GM18502 (cell line): Measurements from ENCODE around the gene GPR152.
"Not testable (repeated sequence)": the region's sequence is repeated elsewhere in the genome, so short reads cannot be mapped to it uniquely, and the experiment has no call there.

Experiments
- ATAC-seq: cut with Tn5 transposase; IDR thresholded peaks from one replicate; pipeline ENCODE4 v1.9.1; 2021; ENCODE audit warnings: mild to moderate bottlenecking; ENCODE audit not compliant: unreplicated experiment, poor library complexity

GPR152 gene

GRCh38 chr11:67489885-67490726, 37.6 kb upstream of the GPR152 start:
- no peak for ATAC-seq

DNA sequence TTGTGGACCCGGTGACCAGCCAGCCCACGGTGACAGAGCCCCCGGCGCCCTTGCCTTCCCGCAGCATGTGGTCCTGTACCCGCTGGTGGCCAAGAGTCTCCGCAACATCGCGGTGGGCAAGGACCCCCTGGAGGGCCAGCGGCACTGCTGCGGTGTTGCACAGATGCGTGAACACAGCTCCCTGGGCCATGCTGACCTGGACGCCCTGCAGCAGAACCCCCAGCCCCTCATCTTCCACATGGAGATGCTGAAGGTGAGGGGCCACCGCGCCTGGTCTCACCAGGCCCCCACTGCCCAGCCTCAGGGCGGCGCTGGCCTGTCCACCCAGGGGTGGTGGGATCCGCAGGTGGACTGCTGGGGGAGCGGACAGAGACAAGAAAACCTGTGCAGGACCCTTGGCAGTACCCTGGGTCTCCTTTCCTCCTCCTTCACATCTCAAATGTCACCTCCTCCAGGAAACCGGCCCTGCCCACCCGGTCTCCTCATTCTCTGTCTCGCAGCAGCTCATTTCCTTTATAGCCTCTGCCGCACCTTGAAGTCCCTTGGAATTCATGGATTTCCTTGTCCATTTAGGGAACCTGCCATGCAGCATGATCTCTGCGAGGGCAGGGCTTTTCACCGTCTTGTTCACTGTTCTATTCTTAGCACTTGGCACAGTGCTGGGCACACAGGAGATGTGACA, 36.8 kb upstream of the GPR152 start:
- no peak for ATAC-seq

DNA sequence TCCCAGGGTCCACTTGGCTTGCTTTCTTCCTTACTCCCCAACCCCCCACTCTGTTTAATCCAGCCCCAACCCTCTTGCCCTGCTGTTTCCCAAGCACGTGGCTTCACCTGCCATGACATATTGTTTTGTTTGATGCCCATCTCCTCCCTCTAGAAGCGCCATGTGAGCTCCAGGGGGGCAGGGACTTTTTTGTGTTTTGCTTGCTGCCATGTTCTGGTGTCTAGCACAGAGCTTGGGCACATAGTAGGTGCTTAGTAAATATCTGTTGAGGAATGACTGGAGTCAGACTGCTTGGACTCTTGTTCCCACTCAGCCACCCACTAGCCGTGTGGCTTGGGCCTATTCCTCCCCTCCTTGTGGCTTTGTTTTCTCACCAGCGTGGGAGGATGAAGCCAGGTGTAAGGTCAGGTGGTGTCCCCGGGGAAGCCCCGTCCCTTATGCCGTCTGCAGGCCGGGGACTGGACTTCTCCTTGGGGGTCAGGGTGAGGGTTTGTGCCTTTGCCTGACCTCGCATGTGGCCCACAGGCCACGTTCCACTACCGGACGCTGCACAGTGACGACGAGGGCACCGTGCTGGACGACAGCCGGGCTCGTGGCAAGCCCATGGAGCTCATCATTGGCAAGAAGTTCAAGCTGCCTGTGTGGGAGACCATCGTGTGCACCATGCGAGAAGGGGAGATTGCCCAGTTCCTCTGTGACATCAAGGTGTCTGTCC, 34.1 kb upstream of the GPR152 start:
- ATAC-seq = no peak

DNA sequence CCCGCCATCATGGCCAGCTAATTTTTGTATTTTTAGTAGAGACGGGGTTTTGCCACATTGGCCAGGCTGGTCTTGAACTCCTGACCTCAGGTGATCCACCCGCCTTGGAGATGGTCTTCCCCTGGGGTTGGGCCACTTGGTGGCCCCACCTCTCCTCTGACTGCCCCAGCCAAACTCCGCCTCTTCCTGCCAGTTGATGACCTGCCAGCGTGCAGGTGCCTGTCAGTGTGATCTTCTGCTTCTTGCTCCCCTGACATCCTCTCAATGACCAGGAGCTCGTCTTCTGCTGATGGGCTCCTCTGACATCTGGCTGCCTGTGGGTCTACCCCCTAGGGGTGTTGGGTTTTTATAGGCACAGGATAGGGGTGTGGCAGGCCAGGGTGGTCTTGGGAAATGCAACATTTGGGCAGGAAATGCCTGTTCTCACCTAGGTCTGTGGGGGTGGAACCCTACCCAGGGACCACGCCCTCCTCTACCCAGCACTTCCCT, 33.4 kb upstream of the GPR152 start:
- not testable (repeated sequence) for ATAC-seq

- ATAC-seq = no peak
Measured at GRCh38 chr11:67484847-67485311, 32.4 kb upstream of the GPR152 start.

- no peak for ATAC-seq
Measured at GRCh38 chr11:67483831-67484665, 31.5 kb upstream of the GPR152 start.

DNA sequence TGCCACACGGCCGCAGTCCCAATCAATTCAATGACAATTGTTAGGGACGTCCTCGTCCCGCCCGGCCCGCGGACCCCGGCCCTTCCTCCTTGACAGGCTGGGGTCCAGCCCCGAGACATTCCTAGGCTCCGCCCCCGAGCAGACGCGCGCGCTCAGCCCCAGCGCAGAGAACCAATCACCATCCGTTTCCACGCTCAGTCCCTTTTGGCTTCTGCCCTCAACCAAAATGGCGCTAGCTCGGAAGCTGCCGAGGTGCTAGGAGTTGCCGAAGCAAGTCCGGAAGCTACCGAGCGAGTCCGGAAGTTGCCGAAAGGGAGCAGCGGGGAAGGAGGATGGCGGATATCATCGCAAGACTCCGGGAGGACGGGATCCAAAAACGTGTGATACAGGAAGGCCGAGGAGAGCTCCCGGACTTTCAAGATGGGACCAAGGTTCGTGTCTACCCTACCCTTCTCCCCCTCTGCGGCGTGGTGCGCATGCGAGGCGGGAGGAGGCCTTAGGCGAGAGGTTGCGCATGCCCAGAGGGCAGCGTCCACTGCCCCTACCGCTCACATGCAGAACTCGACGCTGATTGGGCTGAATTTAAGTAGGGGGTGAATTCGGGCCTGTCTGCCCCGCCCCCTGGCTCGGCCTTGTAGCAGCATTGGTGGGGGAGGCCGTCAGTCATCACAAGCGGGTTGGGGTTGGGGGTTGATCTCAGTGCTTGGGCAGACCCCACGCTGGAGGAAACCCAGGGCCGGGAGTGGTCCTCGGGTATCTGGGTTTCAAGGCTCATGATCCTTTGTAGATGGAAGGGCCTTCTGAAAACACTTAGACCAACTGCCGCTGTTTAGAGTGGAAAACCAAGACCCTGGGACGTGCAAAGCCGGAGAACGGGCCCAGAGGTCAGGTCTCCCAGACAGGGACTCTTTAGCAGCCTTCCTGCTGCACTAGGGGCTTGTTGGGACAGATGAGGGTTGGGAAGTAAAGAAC, 30.6 kb upstream of the GPR152 start, which contains the start of gene AIP:
Gene AIP (plus strand): TSS at position 200 of the 972 bp plus-strand sequence. CDS start 133 bp downstream, at position 333.
- peak; percentile 70 for ATAC-seq

DNA sequence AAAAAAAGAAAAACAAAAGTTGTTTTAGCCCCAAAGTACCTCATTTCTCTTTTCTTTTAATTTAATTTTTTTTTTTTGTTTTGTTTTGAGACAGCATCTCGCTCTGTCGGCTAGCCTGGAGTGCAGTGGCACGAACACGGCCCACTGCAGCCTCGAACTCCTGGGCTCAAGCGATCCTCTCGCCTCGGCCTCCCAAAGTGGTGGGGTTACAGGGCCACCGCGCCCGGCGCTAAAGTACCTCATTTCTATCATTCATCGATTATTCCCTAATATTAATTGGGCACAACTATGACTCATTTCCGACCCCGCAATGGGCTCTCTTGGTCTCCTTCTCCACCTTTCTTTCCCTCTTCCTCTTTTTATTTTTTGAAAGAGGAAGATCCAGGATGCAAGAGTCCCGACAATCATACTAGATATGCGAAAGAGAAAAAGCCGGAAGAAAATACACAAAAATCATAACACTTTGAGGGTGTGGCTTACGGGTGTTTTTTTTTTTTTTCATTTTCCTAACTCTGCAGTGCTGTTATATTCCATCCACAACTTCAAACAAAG, 29.8 kb upstream of the GPR152 start:
- peak; percentile 8 for ATAC-seq

DNA sequence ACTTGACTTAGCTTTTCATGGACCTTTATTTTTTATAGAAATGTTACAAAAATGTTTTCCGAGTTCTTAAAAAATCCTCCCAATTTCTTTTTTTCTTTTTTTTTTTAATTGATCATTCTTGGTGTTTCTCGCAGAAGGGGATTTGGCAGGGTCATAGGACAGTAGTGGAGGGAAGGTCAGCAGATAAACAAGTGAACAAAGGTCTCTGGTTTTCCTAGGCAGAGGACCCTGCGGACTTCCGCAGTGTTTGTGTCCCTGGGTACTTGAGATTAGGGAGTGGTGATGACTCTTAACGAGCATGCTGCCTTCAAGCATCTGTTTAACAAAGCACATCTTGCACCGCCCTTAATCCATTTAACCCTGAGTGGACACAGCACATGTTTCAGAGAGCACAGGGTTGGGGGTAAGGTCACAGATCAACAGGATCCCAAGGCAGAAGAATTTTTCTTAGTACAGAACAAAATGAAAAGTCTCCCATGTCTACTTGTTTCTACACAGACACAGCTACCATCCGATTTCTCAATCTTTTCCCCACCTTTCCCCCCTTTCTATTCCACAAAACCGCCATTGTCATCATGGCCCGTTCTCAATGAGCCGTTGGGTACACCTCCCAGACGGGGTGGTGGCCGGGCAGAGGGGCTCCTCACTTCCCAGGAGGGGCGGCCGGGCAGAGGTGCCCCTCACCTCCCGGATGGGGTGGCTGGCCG, 25.0 kb upstream of the GPR152 start:
- not testable (repeated sequence) for ATAC-seq

GRCh38 chr11:67476692-67477091, 24.2 kb upstream of the GPR152 start:
- not testable (repeated sequence) for ATAC-seq

- no peak for ATAC-seq
Measured at GRCh38 chr11:67472882-67473281, 20.4 kb upstream of the GPR152 start.

GRCh38 chr11:67470337-67471002, 17.9 kb upstream of the GPR152 start:
- no peak for ATAC-seq

DNA sequence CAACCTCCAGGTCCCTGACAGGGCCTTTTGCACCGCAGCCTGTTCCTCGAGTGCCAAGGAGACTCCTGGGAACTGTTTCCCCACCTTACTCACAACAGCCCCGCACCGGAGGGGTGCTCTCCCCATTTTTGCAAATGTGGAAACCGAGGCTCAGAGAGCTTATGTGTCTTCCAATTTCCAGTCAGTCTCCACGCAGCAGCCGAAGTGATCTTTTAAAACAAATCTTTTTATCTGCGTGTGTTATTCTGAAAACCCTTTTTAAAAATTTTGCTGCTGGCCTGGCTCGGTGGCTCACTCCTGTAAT, 16.9 kb upstream of the GPR152 start:
- ATAC-seq = no peak

DNA sequence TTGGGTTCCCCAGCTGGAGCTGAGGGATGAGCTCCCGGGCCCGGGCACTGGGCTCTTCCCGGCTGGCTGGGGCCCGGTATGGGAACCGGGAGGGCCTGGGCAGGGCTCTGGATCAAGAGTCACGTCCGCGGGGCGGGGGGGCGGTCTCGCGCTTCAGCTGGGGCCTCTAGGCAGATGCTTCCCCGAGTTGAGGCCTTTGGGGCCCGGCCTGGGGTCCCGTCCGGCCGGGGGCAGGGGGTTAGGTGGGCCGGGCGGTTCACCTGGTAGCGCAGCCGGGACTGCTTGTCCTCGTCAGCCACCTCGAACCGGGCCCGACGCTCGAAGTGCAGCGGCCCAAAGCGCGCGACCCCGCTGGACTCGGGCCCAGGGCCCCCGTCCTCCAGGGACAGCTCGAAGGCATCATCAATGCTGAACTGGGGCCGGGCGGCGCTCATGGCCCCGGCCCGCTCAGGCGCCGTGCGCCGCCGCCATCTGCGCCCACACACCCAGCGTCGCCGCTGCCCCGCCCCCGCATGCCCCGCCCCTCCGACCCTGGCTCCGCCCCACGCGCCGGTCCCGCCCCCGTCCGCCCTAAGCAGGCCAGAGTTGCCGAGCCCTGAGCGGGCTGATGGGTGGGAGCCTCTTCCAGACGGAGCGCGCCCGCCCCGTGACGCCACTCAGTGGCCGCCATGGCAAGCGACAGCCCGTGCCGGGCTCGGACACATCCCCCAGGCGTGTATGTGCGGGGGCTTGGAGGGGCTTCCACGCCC, 16.4 kb upstream of the GPR152 start, which contains the start of gene TMEM134:
Gene TMEM134 (minus strand): TSS at position 493 of the 749 bp plus-strand sequence. CDS start 59 bp downstream, at position 434.
- peak; percentile 69 for ATAC-seq

DNA sequence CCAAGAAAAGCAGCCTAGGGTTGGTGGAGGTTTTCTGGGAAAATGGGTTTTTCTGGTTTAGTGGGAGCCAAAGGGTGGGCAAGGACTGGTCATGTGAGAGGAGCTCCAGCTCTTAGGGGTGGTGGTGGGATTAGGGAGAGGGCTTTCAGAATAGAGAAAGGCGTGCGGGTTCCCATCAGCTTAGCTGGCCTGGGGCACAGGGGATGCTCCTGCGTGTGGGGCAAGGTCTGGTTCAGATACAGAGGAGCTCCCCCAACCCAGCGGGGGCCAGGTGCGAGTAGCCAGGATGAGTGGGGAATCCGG, 15.9 kb upstream of the GPR152 start:
- no peak for ATAC-seq

DNA sequence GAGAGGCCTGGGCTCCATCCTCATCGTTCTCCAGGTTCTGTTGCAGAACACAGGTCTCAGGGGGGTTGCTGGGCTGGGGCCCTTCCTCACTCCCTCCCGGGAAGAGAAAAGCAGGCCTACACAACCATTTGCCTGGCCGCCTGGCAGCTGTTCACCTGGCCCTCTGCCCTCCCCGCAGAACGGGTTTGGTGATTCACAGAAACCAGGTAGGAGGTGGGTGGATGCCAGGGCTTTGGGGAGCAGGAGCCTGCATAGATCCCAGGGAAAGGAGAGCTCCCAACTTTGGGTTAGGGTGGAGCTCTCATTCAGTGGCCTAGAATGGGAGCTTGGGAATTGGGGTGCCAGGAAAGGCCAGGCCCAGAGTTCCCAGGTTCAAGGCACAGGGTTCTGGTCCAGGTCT, 15.5 kb upstream of the GPR152 start:
- no peak for ATAC-seq
